ENCODE results near the gene CCDC187.

- TF ChIP-seq CTCF (IDR thresholded peaks at IDR 0.05; ENCODE audit: borderline replicate concordance, extremely low read depth, low read length, poor library complexity, severe bottlenecking) (no peak), EZH2 (IDR thresholded peaks at IDR 0.05; ENCODE audit: borderline replicate concordance, low read depth, low read length, severe bottlenecking) (no peak)
Measured at GRCh38 chr9:136352682-136353081, 48.8 kb upstream of the CCDC187 start.
